T-helper 2 cell treated with Interferon-gamma antibody and Interleukin-4, amounts not matched to agents 5 μg/mL and 100 μg/mL, for 36 hours (primary cell): ENCODE results near the gene TMEM190.
"Not testable (repeated sequence)": the region's sequence is repeated elsewhere in the genome, so short reads cannot be mapped to it uniquely, and the experiment has no call there.

Source experiments
- DNase-seq: peaks from one replicate; pipeline ENCODE4 v3.0.0; 2021; ENCODE audit warnings: low spot score
- H3K27ac Mint-ChIP-seq: one replicate; pipeline ENCODE4 v1.8.0; 2021; ENCODE audit warnings: mild to moderate bottlenecking, mixed read lengths
- H3K27me3 Mint-ChIP-seq: one replicate; pipeline ENCODE4 v1.8.0; 2021; ENCODE audit warnings: low read depth, mixed read lengths
- H3K36me3 Mint-ChIP-seq: one replicate; pipeline ENCODE4 v1.8.0; 2021; ENCODE audit warnings: low read depth, mixed read lengths
- H3K4me1 Mint-ChIP-seq: one replicate; pipeline ENCODE4 v1.8.0; 2021; ENCODE audit warnings: low read depth, mixed read lengths
- H3K4me3 Mint-ChIP-seq: one replicate; pipeline ENCODE4 v1.8.0; 2022; ENCODE audit warnings: mild to moderate bottlenecking, moderate library complexity, mixed read lengths
- H3K9me3 Mint-ChIP-seq: one replicate; pipeline ENCODE4 v1.8.0; 2021; ENCODE audit warnings: mixed read lengths

The TMEM190 gene

DNA sequence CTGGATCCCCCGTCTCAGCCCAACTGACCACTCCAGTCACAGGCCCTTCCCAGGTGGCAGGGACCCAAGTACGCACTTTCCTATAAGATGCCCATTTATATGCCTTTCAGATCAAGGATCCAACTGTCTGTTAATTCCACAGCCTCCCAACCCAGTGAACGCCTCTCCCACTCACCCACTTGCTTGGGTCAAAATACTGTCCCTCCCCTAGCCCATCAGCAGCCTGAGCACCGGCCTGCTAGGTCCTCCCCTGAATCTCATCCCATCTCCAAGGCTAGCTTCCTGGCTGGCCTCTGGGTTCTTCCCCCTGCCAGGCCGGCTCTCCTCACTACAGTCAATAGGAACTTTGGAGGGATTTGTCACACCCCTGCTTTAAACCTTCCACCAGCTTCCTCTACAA is 29.0 kb downstream of the TMEM190 start:
- H3K9me3 Mint-ChIP-seq, result peaks cover 16% of the 10 kb centered on the region
- H3K4me3 Mint-ChIP-seq, result peak overlapping the region; percentile 86
- peaks cover 25% of the 10 kb centered on the region for H3K4me1 Mint-ChIP-seq
- peaks cover 58% of the 10 kb centered on the region for H3K36me3 Mint-ChIP-seq
- no peak for DNase-seq
- H3K27me3 Mint-ChIP-seq, result no peaks in the 10 kb centered on the region
- peak overlapping the region; percentile 85 for H3K27ac Mint-ChIP-seq

DNA sequence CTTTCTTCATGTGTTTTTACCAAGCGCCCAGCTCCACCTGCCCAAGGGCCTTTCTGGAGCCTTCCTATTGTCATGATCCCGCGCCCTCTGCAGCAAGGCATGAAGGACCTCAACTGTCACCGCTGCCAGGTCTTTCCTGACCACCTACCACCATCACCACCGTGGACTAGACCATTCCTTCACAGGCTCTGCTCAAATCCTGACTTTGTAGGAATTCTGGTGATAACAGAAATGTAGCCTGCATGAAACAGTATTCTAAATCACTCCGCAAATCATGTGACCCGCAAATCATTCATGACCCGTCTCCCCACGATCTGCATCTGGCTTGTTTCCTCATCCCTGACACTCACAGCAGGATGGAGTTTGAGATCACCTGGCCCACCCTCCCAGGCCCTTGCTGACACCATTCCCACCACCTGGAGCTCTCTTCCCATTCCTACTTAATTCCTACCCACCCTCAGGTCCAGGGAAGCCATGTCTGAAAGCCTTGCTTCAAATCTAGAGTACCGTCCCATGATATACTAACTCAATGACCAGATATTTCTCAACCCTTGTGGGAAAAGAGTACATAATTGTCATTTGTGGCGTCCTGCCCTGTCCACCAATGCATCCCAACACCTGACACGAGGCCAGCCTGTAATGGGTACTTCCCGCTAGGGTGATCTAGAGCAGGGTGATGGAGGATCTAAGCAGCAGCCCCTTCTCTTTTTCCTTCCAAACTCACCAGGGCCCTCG is 29.6 kb downstream of the TMEM190 start:
- H3K27ac Mint-ChIP-seq, result peak overlapping the region; percentile 85
- no peak for DNase-seq
- peaks cover 21% of the 10 kb centered on the region for H3K9me3 Mint-ChIP-seq
- peaks cover 52% of the 10 kb centered on the region for H3K36me3 Mint-ChIP-seq
- peaks cover 25% of the 10 kb centered on the region for H3K4me1 Mint-ChIP-seq
- peaks cover 1% of the 10 kb centered on the region for H3K27me3 Mint-ChIP-seq
- H3K4me3 Mint-ChIP-seq, result peak overlapping the region; percentile 86

DNA sequence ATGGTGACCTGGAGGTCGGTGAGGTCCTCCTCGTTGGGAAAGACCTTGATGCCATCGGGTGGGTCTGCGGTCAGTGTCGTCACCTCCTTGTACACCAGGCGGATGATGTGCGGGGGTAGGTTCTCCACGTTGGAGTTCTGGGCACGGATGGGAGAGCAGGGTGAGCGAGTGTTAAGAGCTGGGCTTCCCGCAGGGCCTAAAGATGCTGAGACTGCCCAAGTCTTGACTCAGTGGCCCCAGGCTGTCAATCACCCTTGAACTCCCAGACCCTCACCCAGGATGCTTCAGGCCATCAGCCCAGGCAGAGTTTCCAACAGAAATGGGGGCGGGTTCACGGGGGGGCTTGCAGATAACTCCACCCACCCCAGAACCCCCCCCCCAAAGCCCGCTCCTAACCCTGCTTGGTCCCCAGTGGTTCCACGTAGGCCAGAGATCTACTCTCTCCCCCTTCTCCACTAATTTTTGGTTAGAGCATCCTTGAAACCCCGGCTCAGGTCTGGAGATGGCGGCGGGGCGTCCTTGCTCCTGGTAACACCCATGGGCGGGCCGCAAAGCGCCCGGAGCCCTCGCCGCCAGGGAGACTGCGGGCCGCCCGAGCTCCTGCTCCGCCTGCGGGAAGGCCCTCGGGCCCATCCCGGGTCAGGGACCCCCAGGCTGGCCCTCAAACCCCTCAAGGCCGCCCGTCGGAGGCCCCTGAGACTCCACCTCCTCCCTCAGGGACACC is 30.4 kb downstream of the TMEM190 start:
- DNase-seq, result no peak
- peaks cover 23% of the 10 kb centered on the region for H3K9me3 Mint-ChIP-seq
- peak overlapping the region; percentile 99 for H3K27ac Mint-ChIP-seq
- H3K27me3 Mint-ChIP-seq, result peaks cover 7% of the 10 kb centered on the region
- peaks cover 49% of the 10 kb centered on the region for H3K36me3 Mint-ChIP-seq
- peak overlapping the region; percentile 86 for H3K4me3 Mint-ChIP-seq
- H3K4me1 Mint-ChIP-seq, result peaks cover 25% of the 10 kb centered on the region

DNA sequence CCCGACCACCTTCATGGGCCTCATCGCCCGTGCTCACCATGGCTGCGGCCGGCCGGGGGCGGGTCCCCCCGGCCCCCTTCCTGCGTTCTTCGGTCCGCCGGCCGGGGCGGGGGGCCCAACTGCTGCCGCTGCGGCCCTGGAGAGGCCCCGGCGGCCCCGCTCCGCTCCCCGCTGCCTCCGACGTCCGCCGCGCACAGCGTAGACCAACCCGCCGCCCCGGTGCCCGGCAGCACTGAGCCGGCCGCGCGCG is 30.8 kb downstream of the TMEM190 start, which contains the start of gene UBE2S:
Gene UBE2S, minus strand, starts transcription at position 239 of the 250 bp plus-strand sequence. Its CDS starts 199 bp downstream, at position 40.
- peaks cover 45% of the 10 kb centered on the region for H3K36me3 Mint-ChIP-seq
- H3K4me3 Mint-ChIP-seq, result peak within 1 kb of the TSS; percentile 94

DNA sequence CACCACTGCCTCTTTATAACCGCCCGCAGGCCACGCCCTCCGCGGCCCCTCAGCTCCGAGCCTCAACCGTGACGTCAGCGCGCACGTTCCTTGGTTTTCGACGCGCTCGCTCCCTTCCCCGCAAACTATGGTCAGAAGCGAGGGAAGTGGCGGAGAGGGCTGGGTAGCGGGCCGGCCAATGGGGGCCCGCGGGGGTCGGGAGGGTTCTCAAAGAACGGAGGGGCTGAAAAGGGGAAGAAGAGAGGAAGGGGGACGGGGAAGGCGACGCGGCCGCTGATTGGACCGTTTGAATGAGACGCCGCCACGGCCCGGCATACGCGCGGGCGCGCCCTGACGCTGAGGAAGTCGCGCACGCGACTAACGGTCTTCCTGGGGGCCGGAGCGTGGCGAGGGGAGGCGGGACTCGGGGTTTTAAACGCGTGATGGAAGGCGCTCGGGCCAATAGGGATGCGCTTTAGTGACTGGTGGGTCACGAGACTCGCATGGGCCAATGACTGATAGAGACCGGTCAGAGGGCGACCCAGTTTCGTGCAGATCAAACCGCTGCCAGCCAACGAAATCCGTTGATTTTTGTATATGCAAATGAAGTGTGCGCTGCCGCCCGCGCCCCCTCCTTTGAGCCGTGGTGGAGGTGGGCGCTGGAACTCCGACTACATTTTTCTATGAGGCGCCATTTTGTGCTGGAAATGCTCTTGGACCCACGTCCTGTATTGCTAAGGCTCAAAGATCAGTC is 31.3 kb downstream of the TMEM190 start:
- peak overlapping the region; percentile 94 for H3K4me3 Mint-ChIP-seq
- peaks cover 24% of the 10 kb centered on the region for H3K4me1 Mint-ChIP-seq
- H3K27me3 Mint-ChIP-seq, result peaks cover 10% of the 10 kb centered on the region
- peaks cover 40% of the 10 kb centered on the region for H3K36me3 Mint-ChIP-seq
- H3K27ac Mint-ChIP-seq, result peak overlapping the region; percentile 99
- peak; percentile 97 for DNase-seq
- peaks cover 23% of the 10 kb centered on the region for H3K9me3 Mint-ChIP-seq

More for the DNA sequence above, 30.8 kb downstream of the TMEM190 start, which contains the start of gene UBE2S:
- Mint-ChIP-seq H3K27me3 (peaks cover 10% of the 10 kb centered on the region), H3K27ac (peak within 1 kb of the TSS; percentile 99), H3K4me1 (peaks cover 25% of the 10 kb centered on the region), H3K9me3 (peaks cover 23% of the 10 kb centered on the region)
- DNase-seq, result not testable (repeated sequence)

- H3K27me3 Mint-ChIP-seq, result peaks cover 10% of the 10 kb centered on the region
- peaks cover 36% of the 10 kb centered on the region for H3K36me3 Mint-ChIP-seq
- H3K4me1 Mint-ChIP-seq, result peaks cover 21% of the 10 kb centered on the region
- no peak for DNase-seq
- H3K4me3 Mint-ChIP-seq, result peak overlapping the region; percentile 94
- H3K9me3 Mint-ChIP-seq, result peaks cover 23% of the 10 kb centered on the region
- H3K27ac Mint-ChIP-seq, result peak overlapping the region; percentile 99
These were observed 31.9 kb downstream of the TMEM190 start for GRCh38 chr19:55408533-55408872.

GRCh38 chr19:55409179-55409578 is 32.6 kb downstream of the TMEM190 start:
- peaks cover 23% of the 10 kb centered on the region for H3K9me3 Mint-ChIP-seq
- peak overlapping the region; percentile 99 for H3K27ac Mint-ChIP-seq
- not testable (repeated sequence) for H3K4me3 Mint-ChIP-seq, DNase-seq
- H3K27me3 Mint-ChIP-seq, result peaks cover 13% of the 10 kb centered on the region
- H3K4me1 Mint-ChIP-seq, result peaks cover 21% of the 10 kb centered on the region
- peaks cover 32% of the 10 kb centered on the region for H3K36me3 Mint-ChIP-seq

DNA sequence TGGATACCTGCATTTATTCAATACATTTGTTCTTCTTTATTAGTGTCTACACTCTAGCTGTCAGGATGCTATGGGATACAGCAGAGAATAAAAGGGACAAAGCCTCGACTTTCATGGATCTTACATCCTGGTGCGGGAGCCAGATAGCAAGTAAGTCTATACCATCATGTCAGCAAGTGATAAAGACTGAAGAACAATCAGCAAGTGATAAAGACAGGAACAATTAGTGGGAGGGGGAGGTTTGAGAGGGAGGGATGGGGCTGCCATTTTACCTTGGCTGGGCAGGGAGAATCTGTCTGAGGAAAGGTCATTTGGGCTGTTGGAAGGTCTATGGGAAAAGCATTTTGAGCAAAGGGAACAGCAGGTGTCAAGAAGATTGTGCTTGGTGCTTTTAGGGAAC is 33.5 kb downstream of the TMEM190 start:
- peaks cover 21% of the 10 kb centered on the region for H3K4me1 Mint-ChIP-seq
- peaks cover 23% of the 10 kb centered on the region for H3K9me3 Mint-ChIP-seq
- H3K36me3 Mint-ChIP-seq, result peaks cover 32% of the 10 kb centered on the region
- H3K27ac Mint-ChIP-seq, result no peak overlapping the region
- DNase-seq, result no peak
- H3K4me3 Mint-ChIP-seq, result no peak overlapping the region
- peaks cover 16% of the 10 kb centered on the region for H3K27me3 Mint-ChIP-seq

DNA sequence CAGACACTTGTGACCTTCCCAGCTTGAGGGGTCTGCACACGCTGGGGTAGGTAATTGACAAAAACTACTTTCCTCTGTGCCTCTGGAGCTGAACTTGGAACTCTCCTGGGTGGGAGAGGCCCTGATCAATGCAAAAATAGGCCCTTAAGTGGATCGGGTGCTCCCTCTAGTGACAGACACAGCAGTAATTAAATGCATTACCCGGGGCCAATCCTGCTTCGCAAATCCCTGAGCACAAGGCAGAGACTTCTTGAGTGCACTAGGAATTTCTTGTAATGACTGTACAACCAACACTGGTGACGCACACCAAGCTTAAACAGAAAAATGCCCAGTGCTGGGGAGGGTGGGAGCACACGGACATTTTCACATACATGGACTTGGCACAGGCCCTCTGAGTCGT is 41.6 kb downstream of the TMEM190 start:
- peaks cover 23% of the 10 kb centered on the region for H3K27me3 Mint-ChIP-seq
- H3K4me3 Mint-ChIP-seq, result no peak overlapping the region
- H3K27ac Mint-ChIP-seq, result no peak overlapping the region

DNA sequence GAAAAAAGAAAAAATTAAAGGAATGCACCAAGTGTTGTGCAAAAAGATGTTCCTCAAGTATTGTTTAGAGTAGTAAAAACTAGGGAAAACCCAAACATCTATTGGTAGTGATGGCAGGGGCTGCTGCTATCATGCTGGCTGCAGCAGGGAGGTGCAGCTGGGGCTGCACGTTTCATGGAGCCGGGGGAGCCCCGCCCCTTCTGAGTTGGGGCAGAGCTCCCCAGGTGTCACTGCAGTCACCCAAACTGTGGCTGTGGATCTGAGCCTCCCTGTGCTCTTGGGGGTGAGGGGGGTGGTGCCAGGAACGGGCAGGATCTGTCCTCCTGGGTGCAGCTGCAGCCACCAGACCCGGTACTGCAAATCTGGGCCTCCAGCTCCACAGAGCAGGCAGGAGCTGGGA is 42.5 kb downstream of the TMEM190 start:
- H3K4me3 Mint-ChIP-seq, result no peak overlapping the region
- no peak for DNase-seq
- peaks cover 9% of the 10 kb centered on the region for H3K4me1 Mint-ChIP-seq
- no peaks in the 10 kb centered on the region for H3K9me3 Mint-ChIP-seq
- peaks cover 25% of the 10 kb centered on the region for H3K27me3 Mint-ChIP-seq
- H3K27ac Mint-ChIP-seq, result no peak overlapping the region
- no peaks in the 10 kb centered on the region for H3K36me3 Mint-ChIP-seq

More for the DNA sequence above, 41.6 kb downstream of the TMEM190 start:
- Mint-ChIP-seq H3K36me3 (no peaks in the 10 kb centered on the region), H3K9me3 (no peaks in the 10 kb centered on the region), H3K4me1 (peaks cover 9% of the 10 kb centered on the region)
- peak; percentile 35 for DNase-seq

DNA sequence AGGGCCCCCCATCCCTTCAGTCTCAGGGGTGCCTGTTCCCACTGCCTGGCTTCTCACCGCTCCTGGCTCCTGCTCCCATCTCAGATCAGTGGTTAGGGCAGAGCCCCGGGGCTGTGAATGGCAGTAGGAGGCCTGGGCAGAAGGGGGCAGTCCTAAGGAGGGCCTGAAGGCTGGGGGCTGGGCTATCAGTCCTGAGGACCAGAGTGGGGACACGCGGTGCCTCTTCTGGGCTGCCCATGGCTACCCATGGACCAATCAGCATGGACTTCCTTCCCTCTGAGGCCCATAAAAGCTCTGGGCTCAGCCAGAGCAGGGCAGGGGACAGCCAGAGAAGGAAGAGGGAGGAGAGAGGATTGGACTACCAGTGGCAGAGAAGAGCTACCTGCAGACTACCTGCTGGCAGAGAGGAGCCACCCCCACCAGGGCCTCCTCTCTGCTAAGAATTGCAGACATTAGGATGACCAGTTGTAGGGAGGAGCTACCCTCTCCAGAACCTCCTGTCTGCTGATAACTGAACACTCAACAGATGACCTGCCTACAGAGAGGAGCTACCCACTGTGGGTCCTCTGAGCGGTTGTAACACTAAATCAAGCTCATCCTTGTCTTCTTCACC is 43.1 kb downstream of the TMEM190 start:
- Mint-ChIP-seq H3K4me3 (no peak overlapping the region), H3K36me3 (no peaks in the 10 kb centered on the region), H3K27me3 (peaks cover 24% of the 10 kb centered on the region), H3K4me1 (peaks cover 9% of the 10 kb centered on the region), H3K27ac (no peak overlapping the region), H3K9me3 (no peaks in the 10 kb centered on the region)
- DNase-seq, result no peak

DNA sequence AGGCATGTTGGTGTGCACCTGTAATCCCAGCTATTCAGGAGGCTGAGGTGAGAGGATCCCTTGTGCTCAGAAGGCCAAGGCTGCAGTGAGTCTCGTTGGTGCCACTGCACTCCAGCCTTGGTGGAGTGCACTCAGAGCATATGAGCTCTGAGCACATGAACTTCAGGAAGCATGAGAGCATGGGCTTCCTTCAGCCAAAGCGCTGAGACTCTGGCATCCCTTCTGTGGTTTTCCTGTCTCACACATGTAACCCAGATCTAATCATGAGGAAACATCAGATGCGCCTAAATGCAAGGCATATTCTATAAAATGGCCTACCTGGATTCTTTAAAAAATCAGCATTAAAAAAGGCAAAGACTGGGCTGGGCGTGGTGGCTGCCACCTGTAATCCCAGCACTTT is 44.7 kb downstream of the TMEM190 start:
- peaks cover 25% of the 10 kb centered on the region for H3K27me3 Mint-ChIP-seq
- H3K9me3 Mint-ChIP-seq, H3K4me1 Mint-ChIP-seq, DNase-seq, H3K36me3 Mint-ChIP-seq: not testable (repeated sequence)
- peak overlapping the region; percentile 15 for H3K27ac Mint-ChIP-seq
- H3K4me3 Mint-ChIP-seq, result peak overlapping the region; percentile 64

DNA sequence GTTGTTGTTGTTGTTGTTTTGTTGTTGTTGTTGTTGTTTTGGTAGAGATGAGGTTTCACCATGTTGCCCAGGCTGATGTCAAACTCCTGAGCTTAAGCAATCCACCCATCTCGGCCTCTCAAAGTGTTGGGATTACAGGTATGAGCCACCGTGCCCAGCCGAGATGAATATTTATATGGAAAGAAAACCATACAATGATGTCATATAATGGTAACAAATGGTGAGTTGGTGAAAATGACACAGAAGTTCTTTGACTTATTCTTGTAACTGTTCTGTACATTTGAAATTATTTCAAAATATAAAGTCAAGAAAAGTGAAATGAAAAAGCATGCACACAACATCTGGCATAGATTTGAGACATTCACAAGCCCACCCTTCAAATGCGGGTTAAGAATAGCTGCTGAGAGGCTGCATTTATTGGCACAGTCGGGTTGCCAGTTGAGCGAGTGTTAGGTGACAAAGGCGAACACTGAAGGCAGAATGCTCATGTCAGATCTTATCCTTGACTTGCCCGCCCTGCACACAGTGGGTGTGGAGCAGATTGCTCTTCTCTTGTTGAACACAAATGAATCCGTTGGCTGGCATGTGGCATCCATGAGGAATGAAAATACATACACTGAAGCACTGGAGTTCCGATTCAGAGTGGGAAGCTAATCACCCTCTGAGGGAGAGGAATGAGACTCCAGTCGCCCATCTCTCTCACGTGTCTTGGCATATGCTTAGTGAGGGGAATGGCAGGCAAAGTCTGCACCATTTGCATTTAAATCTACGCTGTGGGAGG is 46.8 kb downstream of the TMEM190 start:
- peaks cover 21% of the 10 kb centered on the region for H3K27me3 Mint-ChIP-seq
- H3K27ac Mint-ChIP-seq, result no peak overlapping the region
- no peaks in the 10 kb centered on the region for H3K36me3 Mint-ChIP-seq
- no peak overlapping the region for H3K4me3 Mint-ChIP-seq
- peaks cover 8% of the 10 kb centered on the region for H3K4me1 Mint-ChIP-seq
- no peak for DNase-seq
- no peaks in the 10 kb centered on the region for H3K9me3 Mint-ChIP-seq
